ENCODE measurements around the gene PXMP2.

The PXMP2 gene

GRCh38 chr12:132715874-132716273 lies 28.5 kb downstream of the PXMP2 start:
- H3K14ac ChIP-seq (ENCODE audit: low read length): no peak overlapping the region
- H3K36me3 ChIP-seq (ENCODE audit: control insufficient read depth in 1 of 2, insufficient read depth in 2 of 2, low read length in 2 of 2): peaks cover 47 to 51% of the 10 kb centered on the region in 2 experiments
- H2AK5ac ChIP-seq (ENCODE audit: low read length): no peak overlapping the region
- no peak overlapping the region for H4K12ac ChIP-seq (ENCODE audit: low read depth, low read length)
- H3K79me1 ChIP-seq (ENCODE audit: low read length): peaks cover 5% of the 10 kb centered on the region
- H4K8ac ChIP-seq (ENCODE audit: low read depth, low read length): no peak overlapping the region
- no peak overlapping the region for H2BK12ac ChIP-seq (ENCODE audit: low read length)
- peaks cover 6% of the 10 kb centered on the region for H3K79me2 ChIP-seq (ENCODE audit: control insufficient read depth, insufficient read depth, low read length, poor library complexity)
- DNase-seq: no peak
- no peak overlapping the region for H3K27ac ChIP-seq (ENCODE audit: low read depth, low read length)
- no peak overlapping the region for H2BK120ac ChIP-seq (ENCODE audit: insufficient read depth, low read length, poor library complexity)
- H3K4me3 ChIP-seq (ENCODE audit: low read depth, low read length): no peak overlapping the region
- H3K4me2 ChIP-seq (ENCODE audit: low read length): no peak overlapping the region
- H3K9me3 ChIP-seq (ENCODE audit: insufficient read depth, low read depth, low read length): no peaks in the 10 kb centered on the region
- H3K27me3 ChIP-seq (ENCODE audit: insufficient read depth, low read length): no peaks in the 10 kb centered on the region
- WGBS (ENCODE audit: extremely low coverage, insufficient coverage, insufficient read length): no CpG with 5 or more reads among the region's 9 CpGs
- H3K23ac ChIP-seq (ENCODE audit: low read length): no peak overlapping the region
- no peak overlapping the region for H2AFZ ChIP-seq (ENCODE audit: insufficient read depth, low read length, poor library complexity)
- no peak overlapping the region for H3K4ac ChIP-seq (ENCODE audit: low read depth, low read length)
- H2BK5ac ChIP-seq (ENCODE audit: low read depth, low read length, poor library complexity): no peak overlapping the region
- no peak overlapping the region for H4K91ac ChIP-seq (ENCODE audit: low read depth, low read length)
- H3K18ac ChIP-seq (ENCODE audit: low read length): no peak overlapping the region
- H3K9ac ChIP-seq (ENCODE audit: low read length): no peak overlapping the region
- H3K4me1 ChIP-seq (ENCODE audit: control insufficient read depth in 1 of 2, insufficient read depth in 2 of 2, low read length in 2 of 2): no peaks in the 10 kb centered on the region

GRCh38 chr12:132716356-132716755 lies 29.0 kb downstream of the PXMP2 start:
- no peak overlapping the region for H3K4me3 ChIP-seq (ENCODE audit: low read depth, low read length)
- H3K79me1 ChIP-seq (ENCODE audit: low read length): no peaks in the 10 kb centered on the region
- no peak overlapping the region for H3K4me2 ChIP-seq (ENCODE audit: low read length)
- no peak overlapping the region for H4K8ac ChIP-seq (ENCODE audit: low read depth, low read length)
- peaks cover 51 to 56% of the 10 kb centered on the region in 2 experiments for H3K36me3 ChIP-seq (ENCODE audit: control insufficient read depth in 1 of 2, insufficient read depth in 2 of 2, low read length in 2 of 2)
- H3K9ac ChIP-seq (ENCODE audit: low read length): no peak overlapping the region
- no peak overlapping the region for H3K18ac ChIP-seq (ENCODE audit: low read length)
- H3K9me3 ChIP-seq (ENCODE audit: insufficient read depth, low read depth, low read length): no peaks in the 10 kb centered on the region
- no peak overlapping the region for H3K4ac ChIP-seq (ENCODE audit: low read depth, low read length)
- no peak overlapping the region for H2BK120ac ChIP-seq (ENCODE audit: insufficient read depth, low read length, poor library complexity)
- no peak overlapping the region for H4K91ac ChIP-seq (ENCODE audit: low read depth, low read length)
- no peak for DNase-seq
- H2BK5ac ChIP-seq (ENCODE audit: low read depth, low read length, poor library complexity): no peak overlapping the region
- H3K4me1 ChIP-seq (ENCODE audit: control insufficient read depth in 1 of 2, insufficient read depth in 2 of 2, low read length in 2 of 2): no peaks in the 10 kb centered on the region
- no peak overlapping the region for H3K27ac ChIP-seq (ENCODE audit: low read depth, low read length)
- no peak overlapping the region for H4K12ac ChIP-seq (ENCODE audit: low read depth, low read length)
- no peak overlapping the region for H3K14ac ChIP-seq (ENCODE audit: low read length)
- no peak overlapping the region for H2AFZ ChIP-seq (ENCODE audit: insufficient read depth, low read length, poor library complexity)
- WGBS (ENCODE audit: extremely low coverage, insufficient coverage, insufficient read length): no CpG with 5 or more reads among the region's 11 CpGs
- H3K23ac ChIP-seq (ENCODE audit: low read length): no peak overlapping the region
- no peak overlapping the region for H2AK5ac ChIP-seq (ENCODE audit: low read length)
- peaks cover 2% of the 10 kb centered on the region for H3K79me2 ChIP-seq (ENCODE audit: control insufficient read depth, insufficient read depth, low read length, poor library complexity)
- no peak overlapping the region for H2BK12ac ChIP-seq (ENCODE audit: low read length)
- H3K27me3 ChIP-seq (ENCODE audit: insufficient read depth, low read length): no peaks in the 10 kb centered on the region

- 100% methylated on average over 4 of the region's 17 CpGs for WGBS (ENCODE audit: extremely low coverage, insufficient coverage, insufficient read length)
- no peaks in the 10 kb centered on the region for H3K79me1 ChIP-seq (ENCODE audit: low read length)
Measured at GRCh38 chr12:132717011-132717410, 29.6 kb downstream of the PXMP2 start.

DNA sequence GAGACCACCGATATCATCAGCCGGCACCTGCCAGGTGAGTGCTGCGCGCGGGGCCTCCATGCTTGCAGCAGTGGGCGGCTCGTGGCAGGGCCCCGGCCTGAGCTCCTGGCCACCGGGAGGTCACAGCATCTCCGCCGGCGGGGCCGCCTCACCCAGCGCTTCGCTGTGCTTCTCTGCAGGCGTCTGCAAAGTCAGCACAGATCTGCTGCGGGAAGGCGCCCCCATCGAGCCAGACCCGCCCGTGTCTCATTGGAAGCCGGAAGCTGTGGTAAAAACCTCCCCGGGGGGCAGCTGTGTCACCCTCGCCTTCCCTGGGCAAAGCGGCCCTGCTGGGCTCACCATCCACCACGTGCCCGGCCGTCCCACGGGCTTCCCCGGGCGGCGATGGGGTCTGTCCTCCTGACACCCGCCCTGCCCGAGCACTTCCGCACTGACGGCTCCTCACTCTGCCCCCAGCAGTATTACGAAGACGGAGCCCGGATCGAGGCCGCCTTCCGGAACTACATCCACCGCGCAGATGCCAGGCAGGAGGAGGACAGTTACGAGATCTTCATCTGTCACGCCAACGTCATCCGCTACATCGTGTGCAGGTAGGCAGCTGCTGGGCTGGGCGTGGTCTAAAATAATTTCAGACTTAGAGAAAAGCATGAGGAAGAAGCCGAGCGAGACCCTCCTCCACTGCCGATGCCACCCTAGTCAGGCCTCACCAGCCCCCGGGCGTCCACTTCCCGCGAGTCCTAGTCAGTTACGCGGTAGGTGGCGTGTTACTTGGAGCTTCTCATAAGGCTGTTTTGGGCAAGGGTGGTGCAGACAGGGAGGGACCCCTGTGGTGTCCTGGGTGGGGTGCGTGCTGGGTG lies 30.4 kb downstream of the PXMP2 start:
- Histone ChIP-seq H3K14ac (ENCODE audit: low read length) (no peak overlapping the region), H3K9me3 (ENCODE audit: insufficient read depth, low read depth, low read length) (no peaks in the 10 kb centered on the region), H3K27me3 (ENCODE audit: insufficient read depth, low read length) (no peaks in the 10 kb centered on the region), H3K4ac (ENCODE audit: low read depth, low read length) (no peak overlapping the region), H2AK5ac (ENCODE audit: low read length) (no peak overlapping the region), H3K9ac (ENCODE audit: low read length) (no peak overlapping the region), H4K91ac (ENCODE audit: low read depth, low read length) (no peak overlapping the region), H3K79me1 (ENCODE audit: low read length) (no peaks in the 10 kb centered on the region), H3K4me3 (ENCODE audit: low read depth, low read length) (no peak overlapping the region), H4K12ac (ENCODE audit: low read depth, low read length) (no peak overlapping the region), H2BK12ac (ENCODE audit: low read length) (no peak overlapping the region), H3K23ac (ENCODE audit: low read length) (no peak overlapping the region), H3K27ac (ENCODE audit: low read depth, low read length) (no peak overlapping the region), H3K4me1 (ENCODE audit: control insufficient read depth in 1 of 2, insufficient read depth in 2 of 2, low read length in 2 of 2) (no peaks in the 10 kb centered on the region), H2AFZ (ENCODE audit: insufficient read depth, low read length, poor library complexity) (no peak overlapping the region), H4K8ac (ENCODE audit: low read depth, low read length) (no peak overlapping the region), H3K4me2 (ENCODE audit: low read length) (no peak overlapping the region), H2BK5ac (ENCODE audit: low read depth, low read length, poor library complexity) (no peak overlapping the region), H2BK120ac (ENCODE audit: insufficient read depth, low read length, poor library complexity) (no peak overlapping the region), H3K79me2 (ENCODE audit: control insufficient read depth, insufficient read depth, low read length, poor library complexity) (no peaks in the 10 kb centered on the region), H3K36me3 (ENCODE audit: control insufficient read depth in 1 of 2, insufficient read depth in 2 of 2, low read length in 2 of 2) (peaks cover 58 to 61% of the 10 kb centered on the region in 2 experiments), H3K18ac (ENCODE audit: low read length) (no peak overlapping the region)
- no peak for DNase-seq
- WGBS (ENCODE audit: extremely low coverage, insufficient coverage, insufficient read length): no CpG with 5 or more reads among the region's 61 CpGs

More at GRCh38 chr12:132717011-132717410, 29.6 kb downstream of the PXMP2 start:
- Histone ChIP-seq H2BK5ac (ENCODE audit: low read depth, low read length, poor library complexity) (no peak overlapping the region), H3K27ac (ENCODE audit: low read depth, low read length) (no peak overlapping the region), H4K91ac (ENCODE audit: low read depth, low read length) (no peak overlapping the region), H3K4me2 (ENCODE audit: low read length) (no peak overlapping the region), H3K4ac (ENCODE audit: low read depth, low read length) (no peak overlapping the region), H2BK120ac (ENCODE audit: insufficient read depth, low read length, poor library complexity) (no peak overlapping the region), H3K79me2 (ENCODE audit: control insufficient read depth, insufficient read depth, low read length, poor library complexity) (no peaks in the 10 kb centered on the region), H2AFZ (ENCODE audit: insufficient read depth, low read length, poor library complexity) (no peak overlapping the region), H3K14ac (ENCODE audit: low read length) (no peak overlapping the region), H3K36me3 (ENCODE audit: control insufficient read depth in 1 of 2, insufficient read depth in 2 of 2, low read length in 2 of 2) (peaks cover 57 to 61% of the 10 kb centered on the region in 2 experiments), H2BK12ac (ENCODE audit: low read length) (no peak overlapping the region), H3K9me3 (ENCODE audit: insufficient read depth, low read depth, low read length) (no peaks in the 10 kb centered on the region), H4K8ac (ENCODE audit: low read depth, low read length) (no peak overlapping the region), H3K4me3 (ENCODE audit: low read depth, low read length) (no peak overlapping the region), H2AK5ac (ENCODE audit: low read length) (no peak overlapping the region), H3K4me1 (ENCODE audit: control insufficient read depth in 1 of 2, insufficient read depth in 2 of 2, low read length in 2 of 2) (no peaks in the 10 kb centered on the region), H3K9ac (ENCODE audit: low read length) (no peak overlapping the region), H3K27me3 (ENCODE audit: insufficient read depth, low read length) (no peaks in the 10 kb centered on the region), H3K18ac (ENCODE audit: low read length) (no peak overlapping the region), H3K23ac (ENCODE audit: low read length) (no peak overlapping the region), H4K12ac (ENCODE audit: low read depth, low read length) (no peak overlapping the region)
- DNase-seq: no peak

All from trophoblast cell (in vitro differentiated cells and primary cell).